RWPE1 (cell line): ENCODE measurements around the gene DACH1.

Experiments used
- CTCF ChIA-PET: fragments of 350-600 bp; sonication (Branson Sonifier 250); formaldehyde crosslinking; extraction: SDS; loops from one replicate; lab custom pipeline; 2021; lab: Yijun Ruan, JAX
- POLR2A ChIA-PET: fragments of 400-600 bp; formaldehyde crosslinking; extraction: SDS; loops from one replicate; lab custom pipeline; 2020; ENCODE audit warnings: antibody characterized with exemption; ENCODE audit not compliant: low non-redundant PET; lab: Yijun Ruan, JAX
- DNase-seq: peaks from one replicate; pipeline ENCODE4 v3.0.0; 2012; ENCODE audit warnings: low spot score
- H3K27ac ChIP-seq: fragments of 450-650 bp; 2 replicates; pipeline ENCODE4 v1.5.1; 2017
- CTCF ChIP-seq: fragments of 450-650 bp; conservative IDR thresholded peaks from 2 replicates; pipeline ENCODE4 v1.5.1; 2017; ENCODE audit warnings: low read depth, mild to moderate bottlenecking

Gene DACH1

GRCh38 chr13:71831716-71832115 lies 35.3 kb downstream of the DACH1 start:
- TF ChIP-seq CTCF: no peak
- no peak overlapping the region for H3K27ac ChIP-seq
- CTCF ChIA-PET: interaction anchor here (0.6 kb wide), 1 partner anchor 359 kb away, joined by 3 read pairs; no protein-coding TSS in a partner anchor
- no peak for DNase-seq
- POLR2A ChIA-PET: no interaction called here

DNA sequence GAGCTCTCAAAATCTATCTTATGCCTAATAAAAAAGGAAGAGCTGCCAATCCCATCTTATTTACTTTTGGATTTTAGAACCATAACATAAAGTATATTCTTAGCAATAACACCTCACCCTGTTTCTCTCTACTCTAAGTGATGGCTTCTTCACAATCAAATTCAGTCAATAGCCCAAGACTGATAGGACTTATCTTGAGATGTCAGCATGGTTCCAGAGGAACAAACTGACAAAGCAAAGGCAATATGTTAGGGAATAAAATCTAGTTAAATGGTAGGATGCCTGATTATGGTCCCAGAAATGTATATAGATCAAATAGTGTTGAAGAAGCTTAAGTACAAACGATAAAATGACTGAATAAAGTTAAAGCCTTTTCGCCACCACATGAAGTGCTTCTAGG lies 36.3 kb downstream of the DACH1 start:
- DNase-seq: no peak
- CTCF ChIA-PET: interaction anchor here (0.6 kb wide), 2 partner anchors 15 to 36 kb away, joined by 3 read pairs; no protein-coding TSS in a partner anchor
- no peak overlapping the region for H3K27ac ChIP-seq
- TF ChIP-seq CTCF: no peak
- POLR2A ChIA-PET: no interaction called here

GRCh38 chr13:71830323-71830722 lies 36.7 kb downstream of the DACH1 start:
- ChIA-PET CTCF (interaction anchor here (0.6 kb wide), 2 partner anchors 14 to 36 kb away, joined by 3 read pairs; no protein-coding TSS in a partner anchor), POLR2A (no interaction called here)
- no peak overlapping the region for H3K27ac ChIP-seq
- DNase-seq: no peak
- TF ChIP-seq CTCF: no peak

- no peak for TF ChIP-seq CTCF
- POLR2A ChIA-PET: no interaction called here
- DNase-seq: no peak
- CTCF ChIA-PET: no interaction called here
- no peak overlapping the region for H3K27ac ChIP-seq
These were observed 37.5 kb downstream of the DACH1 start for GRCh38 chr13:71829547-71829946.

DNA sequence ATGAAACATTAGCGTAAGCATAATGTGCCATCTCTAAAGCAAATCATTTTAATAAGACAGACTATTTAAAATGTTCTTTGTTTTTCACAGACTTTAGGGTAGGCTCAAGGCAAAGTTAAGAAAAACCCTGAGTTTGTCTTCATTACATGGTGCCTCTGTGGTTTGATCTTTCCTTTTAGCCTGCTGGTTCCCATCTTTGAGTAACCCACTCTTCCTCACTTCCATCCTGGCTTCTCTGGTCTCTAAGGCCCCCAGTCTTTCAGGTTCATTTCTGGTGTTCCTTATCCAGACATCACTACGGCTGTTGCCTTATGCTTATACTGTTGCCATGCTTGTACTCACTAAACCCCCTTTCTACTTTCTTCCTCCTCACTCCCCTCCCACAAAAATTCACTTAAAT lies 38.4 kb downstream of the DACH1 start:
- CTCF ChIA-PET: no interaction called here

GRCh38 chr13:71828117-71828516 lies 38.9 kb downstream of the DACH1 start:
- CTCF ChIA-PET: no interaction called here
- POLR2A ChIA-PET: no interaction called here
- no peak overlapping the region for H3K27ac ChIP-seq
- no peak for TF ChIP-seq CTCF
- DNase-seq: no peak

More for the DNA sequence above, 38.4 kb downstream of the DACH1 start:
- DNase-seq: no peak
- no peak for TF ChIP-seq CTCF
- POLR2A ChIA-PET: no interaction called here
- no peak overlapping the region for H3K27ac ChIP-seq
